GM15510 (cell line): ENCODE data around the gene NOS1AP.

Experiments used
- POLR2A ChIP-seq: IDR thresholded peaks from 3 replicates; pipeline ENCODE4 v1.6.1; 2011; ENCODE audit warnings: borderline replicate concordance; ENCODE audit not compliant: insufficient read length; ENCODE audit errors: extremely low read depth

Gene NOS1AP

GRCh38 chr1:162094271-162094670 lies 24.8 kb downstream of the NOS1AP start:
- no peak for TF ChIP-seq POLR2A

- TF ChIP-seq POLR2A, result no peak
Observed at GRCh38 chr1:162094723-162095122, 25.2 kb downstream of the NOS1AP start.

- no peak for TF ChIP-seq POLR2A
Observed at GRCh38 chr1:162107911-162108310, 38.4 kb downstream of the NOS1AP start.

GRCh38 chr1:162108426-162108825 lies 38.9 kb downstream of the NOS1AP start:
- no peak for TF ChIP-seq POLR2A

- no peak for TF ChIP-seq POLR2A
Observed at GRCh38 chr1:162110910-162111309, 41.4 kb downstream of the NOS1AP start.

- TF ChIP-seq POLR2A, result no peak
Observed at GRCh38 chr1:162111572-162111971, 42.1 kb downstream of the NOS1AP start.

GRCh38 chr1:162113419-162113818 lies 43.9 kb downstream of the NOS1AP start:
- TF ChIP-seq POLR2A, result no peak

- no peak for TF ChIP-seq POLR2A
Observed at GRCh38 chr1:162117039-162117774, 47.7 kb downstream of the NOS1AP start.

- TF ChIP-seq POLR2A, result no peak
Observed at GRCh38 chr1:162118063-162118462, 48.6 kb downstream of the NOS1AP start.

- TF ChIP-seq POLR2A, result no peak
Observed at GRCh38 chr1:162128693-162129356, 59.3 kb downstream of the NOS1AP start.

- TF ChIP-seq POLR2A, result no peak
Observed at GRCh38 chr1:162130308-162130707, 60.8 kb downstream of the NOS1AP start.

GRCh38 chr1:162131400-162132321 lies 62.2 kb downstream of the NOS1AP start:
- TF ChIP-seq POLR2A, result no peak

GRCh38 chr1:162133566-162133965 lies 64.1 kb downstream of the NOS1AP start:
- TF ChIP-seq POLR2A, result no peak

- TF ChIP-seq POLR2A, result no peak
Observed at GRCh38 chr1:162134646-162135045, 65.2 kb downstream of the NOS1AP start.

- TF ChIP-seq POLR2A, result no peak
Observed at GRCh38 chr1:162135271-162135775, 65.8 kb downstream of the NOS1AP start.
